ENCODE data around the gene SPAST.

DNA sequence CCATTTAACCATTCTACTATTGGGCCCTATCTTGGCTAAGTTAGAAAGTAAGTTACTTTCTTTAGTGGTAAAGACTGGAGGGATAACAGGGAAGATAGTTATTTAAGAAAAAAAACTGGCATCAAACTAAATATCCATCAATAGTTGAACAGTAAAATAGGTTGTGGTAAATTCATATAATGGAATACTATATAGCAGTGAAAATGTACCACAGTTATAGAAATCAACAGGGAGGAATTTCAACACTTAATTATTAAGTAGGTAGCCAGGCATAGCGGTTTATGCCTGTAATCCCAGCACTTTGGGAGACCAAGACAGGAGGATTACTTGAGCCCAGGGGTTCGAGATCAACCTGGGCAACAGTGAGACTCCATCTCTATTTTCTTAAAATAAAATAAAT, 3.1 kb upstream of the SPAST start:
- TF ChIP-seq EZH2 (IDR thresholded peaks at IDR 0.05; ENCODE audit: low read depth, unreplicated experiment) (no peak), ZNF331 (CRISPR knock-in tag; IDR thresholded peaks at IDR 0.05; ENCODE audit: low read depth) (no peak), POLR2AphosphoS5 (IDR thresholded peaks at IDR 0.05; ENCODE audit: low read depth) (no peak)
- TF ChIP-seq, protein P1, sequence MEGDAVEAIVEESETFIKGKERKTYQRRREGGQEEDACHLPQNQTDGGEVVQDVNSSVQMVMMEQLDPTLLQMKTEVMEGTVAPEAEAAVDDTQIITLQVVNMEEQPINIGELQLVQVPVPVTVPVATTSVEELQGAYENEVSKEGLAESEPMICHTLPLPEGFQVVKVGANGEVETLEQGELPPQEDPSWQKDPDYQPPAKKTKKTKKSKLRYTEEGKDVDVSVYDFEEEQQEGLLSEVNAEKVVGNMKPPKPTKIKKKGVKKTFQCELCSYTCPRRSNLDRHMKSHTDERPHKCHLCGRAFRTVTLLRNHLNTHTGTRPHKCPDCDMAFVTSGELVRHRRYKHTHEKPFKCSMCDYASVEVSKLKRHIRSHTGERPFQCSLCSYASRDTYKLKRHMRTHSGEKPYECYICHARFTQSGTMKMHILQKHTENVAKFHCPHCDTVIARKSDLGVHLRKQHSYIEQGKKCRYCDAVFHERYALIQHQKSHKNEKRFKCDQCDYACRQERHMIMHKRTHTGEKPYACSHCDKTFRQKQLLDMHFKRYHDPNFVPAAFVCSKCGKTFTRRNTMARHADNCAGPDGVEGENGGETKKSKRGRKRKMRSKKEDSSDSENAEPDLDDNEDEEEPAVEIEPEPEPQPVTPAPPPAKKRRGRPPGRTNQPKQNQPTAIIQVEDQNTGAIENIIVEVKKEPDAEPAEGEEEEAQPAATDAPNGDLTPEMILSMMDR (conservative IDR thresholded peaks at IDR 0.05; ENCODE audit: low read depth in 2 of 2), result no peak
